Measurements from ENCODE around the gene RRBP1. TPM values are rescaled to one million over a fixed set of nuclear protein-coding genes. Genes with fewer than 3 reads are reported as not detected.
A peak's percentile ranks its signal among the peaks of the same experiment; 100 is the strongest.

RRBP1 gene
- total RNA-seq, 6 donors from 2014 or later, result 143 to 256 (median 172) TPM

GRCh38 chr20:17610566-17611289 is 71.3 kb downstream of the RRBP1 start:
- Histone ChIP-seq H3K9me3 (no peaks in the 10 kb centered on the region), H3K27ac (peak overlapping the region; percentile 35 to 74 (median 68)), H3K4me3 (no peak overlapping the region), H3K36me3 (peaks cover 3 to 76% (median 13%) of the 10 kb centered on the region in 4 donors), H3K27me3 (no peaks in the 10 kb centered on the region), H3K4me1 (peaks cover 33 to 51% (median 41%) of the 10 kb centered on the region in 4 donors)
- TF ChIP-seq POLR2AphosphoS5 (IDR thresholded peaks at IDR 0.05), result peak; percentile 5 to 48
- no peak for TF ChIP-seq CTCF (IDR thresholded peaks at IDR 0.05)
- WGBS, 2 donors, result 61 to 64% methylated on average over 11 to 15 of the region's 19 CpGs
- DNase-seq (peak in 1 of 2 donors; percentile 81), ATAC-seq (ENCODE audit: low FRiP score in 2 of 2) (peak in 1 of 2 donors; percentile 4)

DNA sequence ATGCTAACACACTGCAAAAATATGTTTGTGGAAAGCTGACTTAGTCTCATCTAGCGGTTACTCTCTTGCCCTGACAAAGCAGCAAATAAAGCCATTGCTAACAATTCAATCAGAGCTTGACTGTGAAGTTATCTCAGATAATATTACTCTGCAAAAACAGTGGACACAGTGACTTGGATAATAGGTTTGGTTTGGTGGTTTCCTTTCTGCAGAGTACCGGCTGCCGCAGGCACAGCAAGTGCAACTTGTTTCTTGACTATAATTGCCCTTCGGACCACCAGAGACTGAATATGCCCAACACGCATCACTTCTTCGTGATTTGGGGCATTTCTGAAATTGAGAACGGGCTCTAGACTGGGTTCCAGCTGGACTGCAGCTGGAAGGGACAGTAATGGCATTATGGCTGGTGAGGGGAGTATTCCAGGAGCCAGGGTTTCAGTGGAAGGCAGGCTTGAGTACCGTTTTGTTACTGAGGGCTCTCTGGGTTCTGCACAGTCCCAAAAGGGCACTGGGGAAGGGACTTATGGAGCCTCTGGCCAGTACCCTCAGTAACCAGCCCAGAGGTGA is 72.1 kb downstream of the RRBP1 start:
- Histone ChIP-seq H3K4me3 (no peak overlapping the region), H3K27me3 (no peaks in the 10 kb centered on the region), H3K36me3 (peaks cover 0 to 75% (median 7%) of the 10 kb centered on the region in 4 donors), H3K4me1 (peaks cover 33 to 51% (median 42%) of the 10 kb centered on the region in 4 donors), H3K27ac (peak overlapping the region in 3 of 4 donors; percentile 35 to 74 (median 74)), H3K9me3 (no peaks in the 10 kb centered on the region)
- ATAC-seq (ENCODE audit: low FRiP score in 2 of 2), result no peak
- WGBS, 2 donors, result 65 to 70% methylated on average over 4 to 8 of the region's 8 CpGs
- TF ChIP-seq POLR2AphosphoS5 (IDR thresholded peaks at IDR 0.05), result no peak
- TF ChIP-seq CTCF (IDR thresholded peaks at IDR 0.05), result no peak
- no peak for TF ChIP-seq EP300 (IDR thresholded peaks at IDR 0.05)
- no peak for TF ChIP-seq POLR2A (IDR thresholded peaks at IDR 0.05)
- no peak for DNase-seq

DNA sequence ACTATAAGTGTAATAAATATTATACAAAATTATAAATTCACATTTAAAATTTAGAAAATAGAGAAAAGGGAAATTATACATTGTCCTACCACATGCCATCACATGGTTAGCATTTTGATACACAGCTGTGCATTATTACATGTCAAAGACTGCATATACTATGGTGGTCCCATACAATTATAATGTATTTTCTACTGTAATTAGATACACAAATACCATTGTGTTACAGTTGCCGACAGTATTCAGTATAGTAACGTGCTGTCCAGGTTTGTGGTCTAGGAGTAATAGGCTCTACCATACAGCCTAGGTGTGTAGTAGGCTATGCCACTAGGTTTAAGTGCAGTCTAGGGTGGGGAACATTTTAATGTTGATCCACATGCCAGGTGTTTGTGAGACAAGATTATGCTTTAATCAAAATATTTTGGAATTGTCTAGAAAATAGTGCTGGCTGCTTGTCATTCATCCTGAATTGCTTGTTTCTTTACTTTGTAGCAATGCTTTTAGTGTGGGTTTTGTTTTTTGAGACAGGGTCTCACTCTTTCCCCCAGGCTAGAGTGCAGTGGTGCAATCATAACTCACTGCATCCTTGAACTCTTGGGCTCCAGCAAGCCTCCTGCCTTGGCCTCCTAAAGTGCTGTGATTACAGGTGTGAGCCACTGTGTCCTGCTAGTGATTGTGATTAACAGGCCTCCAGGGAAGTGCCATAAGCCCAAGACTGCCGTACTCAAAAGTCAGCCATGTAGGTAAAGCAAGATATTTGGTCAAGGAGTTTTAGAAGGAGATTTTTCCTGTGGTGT is 73.1 kb downstream of the RRBP1 start:
- Histone ChIP-seq H3K4me1 (peaks cover 31 to 51% (median 41%) of the 10 kb centered on the region in 4 donors), H3K27ac (no peak overlapping the region), H3K36me3 (peaks cover 2 to 73% (median 4%) of the 10 kb centered on the region in 4 donors), H3K9me3 (no peaks in the 10 kb centered on the region), H3K4me3 (no peak overlapping the region), H3K27me3 (no peaks in the 10 kb centered on the region)
- WGBS, 2 donors, result 90 to 92% methylated on average over 3 of the region's 3 CpGs
- TF ChIP-seq POLR2AphosphoS5 (IDR thresholded peaks at IDR 0.05) (no peak), EP300 (IDR thresholded peaks at IDR 0.05) (no peak), CTCF (IDR thresholded peaks at IDR 0.05) (no peak), POLR2A (IDR thresholded peaks at IDR 0.05) (no peak)
- DNase-seq, result no peak
- no peak for ATAC-seq (ENCODE audit: low FRiP score in 2 of 2)

GRCh38 chr20:17606001-17606400 is 76.0 kb downstream of the RRBP1 start:
- ATAC-seq (ENCODE audit: low FRiP score in 2 of 2) (no peak), DNase-seq (no peak)
- Histone ChIP-seq H3K27me3 (no peaks in the 10 kb centered on the region), H3K9me3 (no peaks in the 10 kb centered on the region), H3K4me3 (no peak overlapping the region), H3K36me3 (peaks cover 3 to 86% (median 11%) of the 10 kb centered on the region in 4 donors), H3K27ac (peak overlapping the region in 2 of 4 donors; percentile 29 to 61), H3K4me1 (peaks cover 22 to 39% (median 33%) of the 10 kb centered on the region in 4 donors)
- WGBS, 2 donors, result 54 to 61% methylated on average over 2 of the region's 2 CpGs
- no peak for TF ChIP-seq CTCF (IDR thresholded peaks at IDR 0.05)
- TF ChIP-seq EP300 (IDR thresholded peaks at IDR 0.05), result no peak
- TF ChIP-seq POLR2AphosphoS5 (IDR thresholded peaks at IDR 0.05), result no peak
- TF ChIP-seq POLR2A (IDR thresholded peaks at IDR 0.05), result no peak
